GM21529 (cell line): Measurements from ENCODE around the gene CNOT9.

ENCODE experiments used
- ATAC-seq: cut with Tn5 transposase; IDR thresholded peaks from one replicate; pipeline ENCODE4 v1.9.1; 2021; ENCODE audit not compliant: unreplicated experiment

The CNOT9 gene

GRCh38 chr2:218643751-218644310 lies 75.2 kb downstream of the CNOT9 start:
- ATAC-seq = no peak

GRCh38 chr2:218644721-218645120 lies 76.1 kb downstream of the CNOT9 start:
- no peak for ATAC-seq

GRCh38 chr2:218645126-218645525 lies 76.5 kb downstream of the CNOT9 start:
- ATAC-seq = peak; percentile 43
